Measurements from ENCODE around the gene ATP1B2. TPM values are rescaled to one million over a fixed set of nuclear protein-coding genes. Genes with fewer than 3 reads are reported as not detected.

The ATP1B2 gene
- not detected in 2 replicates for total RNA-seq

GRCh38 chr17:7650509-7651096, at the start of gene ATP1B2:
TSS of gene ATP1B2 (plus strand) at chr17:7650926. CDS start at chr17:7651519, 593 bp downstream.

DNA sequence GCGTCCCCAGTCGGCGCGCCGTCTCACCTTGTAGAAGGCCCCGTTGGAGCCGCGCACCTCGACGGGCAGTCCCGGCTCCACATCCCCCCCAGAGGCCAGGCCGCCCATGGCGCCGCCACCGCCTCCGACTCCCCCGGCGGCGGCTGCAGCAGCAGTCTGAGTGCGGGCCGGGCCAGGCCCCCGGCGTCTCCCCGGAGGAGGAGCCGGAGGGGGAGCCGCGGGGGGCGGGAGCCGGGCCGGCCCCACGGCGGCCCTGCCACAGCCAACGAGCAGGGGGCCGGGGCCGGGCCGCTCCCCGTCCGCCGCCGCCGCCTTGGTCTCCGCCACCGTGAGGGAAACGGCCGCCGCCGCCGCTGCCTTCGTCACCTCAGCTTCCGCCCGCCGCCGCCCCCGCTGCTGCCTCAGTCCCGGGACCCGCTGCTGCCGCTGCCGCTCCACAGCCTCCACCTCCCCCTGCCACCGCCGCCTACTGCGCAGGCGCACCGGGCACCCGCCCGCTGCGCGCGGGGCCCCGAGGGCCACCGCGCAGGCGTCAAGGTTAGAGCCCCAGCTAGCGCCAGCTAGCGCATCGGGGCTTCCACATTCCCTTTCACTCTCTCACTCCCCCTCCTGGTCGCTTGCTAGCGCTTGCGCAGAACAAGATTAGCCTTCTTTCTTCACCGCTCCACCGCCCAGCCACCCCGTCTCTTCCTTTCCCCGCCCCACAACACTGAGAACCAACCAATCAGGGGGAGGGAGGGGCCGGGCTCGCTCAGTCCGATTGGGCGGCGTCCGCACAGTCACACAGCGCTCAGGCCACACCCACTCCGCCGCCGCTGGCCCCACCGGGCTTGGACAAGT, 36.1 kb upstream of the ATP1B2 start, which contains the start of gene FXR2:
TSS of gene FXR2 (minus strand) at position 473 of the 840 bp plus-strand sequence. CDS start at position 108, 365 bp downstream.

DNA sequence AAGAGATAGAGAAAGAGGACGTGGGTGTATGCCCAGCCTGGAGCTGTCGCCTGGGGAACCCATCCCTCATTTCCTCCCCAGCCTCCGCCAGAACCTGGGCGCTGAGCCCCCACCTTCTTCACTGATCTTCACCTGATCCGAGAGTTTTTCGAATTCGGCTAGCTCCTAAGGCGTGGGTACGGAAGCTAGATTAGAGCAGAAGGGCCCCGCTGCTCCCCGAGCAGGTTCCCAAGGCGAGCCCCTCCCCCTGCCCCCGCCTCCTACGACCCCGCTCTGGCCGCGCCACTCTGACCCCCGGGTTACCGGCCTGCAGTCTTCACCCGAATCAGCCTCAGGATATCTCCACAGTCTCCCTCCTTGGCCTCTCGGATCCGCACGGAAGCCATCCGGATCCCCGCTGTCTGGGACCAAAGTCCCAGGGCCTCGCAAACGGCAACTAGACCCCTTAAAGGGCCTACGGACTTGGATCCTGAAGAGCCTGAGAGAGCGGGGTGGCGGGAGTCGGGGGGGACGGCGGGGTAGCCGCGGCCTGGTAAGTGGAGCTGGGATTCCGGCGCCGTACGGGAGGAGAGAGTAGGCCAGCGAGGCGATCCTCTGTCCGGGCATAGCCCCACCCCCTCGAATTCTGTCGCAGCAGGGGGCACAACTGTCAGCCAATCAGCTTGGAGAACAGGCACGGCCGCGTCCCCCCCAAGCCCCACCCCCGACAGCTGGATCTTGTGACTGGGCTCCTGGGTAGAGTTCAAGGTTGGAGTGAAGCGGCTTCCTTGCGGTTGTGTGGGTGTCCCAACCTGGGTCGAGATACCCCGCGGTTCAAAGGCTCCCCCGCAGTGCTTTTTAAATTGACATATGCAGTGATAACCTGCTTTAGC, 23.2 kb upstream of the ATP1B2 start, which contains the start of gene SAT2:
TSS of gene SAT2 (minus strand) at position 572 of the 872 bp plus-strand sequence. CDS start at position 386, 186 bp downstream.

DNA sequence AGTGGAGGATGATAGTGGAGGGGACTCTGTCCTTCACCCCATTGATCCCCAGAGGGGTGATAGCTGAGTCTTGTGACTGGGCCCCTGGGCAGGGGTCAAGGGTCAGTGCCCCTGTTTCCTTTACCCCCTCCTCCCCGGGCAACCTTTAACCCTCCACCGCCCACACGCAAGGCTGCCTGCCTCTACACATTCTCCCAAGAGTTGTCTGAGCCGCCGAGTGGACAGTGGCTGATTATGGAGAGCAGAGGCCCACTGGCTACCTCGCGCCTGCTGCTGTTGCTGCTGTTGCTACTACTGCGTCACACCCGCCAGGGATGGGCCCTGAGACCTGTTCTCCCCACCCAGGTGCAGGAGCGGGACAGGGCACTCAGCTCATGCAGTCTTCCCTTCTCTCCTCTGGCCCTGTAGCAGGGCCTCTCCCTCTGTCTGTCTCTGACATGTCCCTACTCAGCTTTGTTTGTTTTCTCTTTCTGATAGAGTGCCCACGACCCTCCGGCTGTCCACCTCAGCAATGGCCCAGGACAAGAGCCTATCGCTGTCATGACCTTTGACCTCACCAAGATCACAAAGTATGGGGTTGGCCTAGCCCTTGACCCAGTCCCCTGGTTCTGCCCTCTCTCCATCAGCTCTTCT, 20.7 kb upstream of the ATP1B2 start, which contains the start of gene SHBG:
TSS of gene SHBG (plus strand) at position 197 of the 633 bp plus-strand sequence. CDS start at position 235, 38 bp downstream.

GRCh38 chr17:7687072-7687907, 36.6 kb downstream of the ATP1B2 start, which contains the start of gene TP53:
TSS of gene TP53 (minus strand) at chr17:7687490. CDS start at chr17:7676594, 10,896 bp downstream.

GRCh38 chr17:7687908-7688807, 37.4 kb downstream of the ATP1B2 start, which contains the start of gene WRAP53:
TSS of gene WRAP53 (plus strand) at chr17:7688477. CDS start at chr17:7688649, 172 bp downstream.

GRCh38 chr17:7704601-7705268, 54.0 kb downstream of the ATP1B2 start, which contains the start of gene EFNB3:
TSS of gene EFNB3 (plus strand) at chr17:7705202. CDS start at chr17:7705599, 397 bp downstream.

Other genes starting within 250 kb of the ATP1B2 start
- gene TMEM256, start 246.8 kb upstream of the ATP1B2 start, total RNA-seq: 48.8 and 118 TPM in 2 replicates
- gene NLGN2, start 243.1 kb upstream of the ATP1B2 start, total RNA-seq: 1.3 and 7.6 TPM in 2 replicates
- not detected in 2 replicates for gene SPEM1, start 230.6 kb upstream of the ATP1B2 start, total RNA-seq
- gene SPEM2, start 225.3 kb upstream of the ATP1B2 start, total RNA-seq: not detected in 2 replicates
- not detected in 2 replicates for gene SPEM3, start 222.1 kb upstream of the ATP1B2 start, total RNA-seq
- gene TMEM102, start 215.5 kb upstream of the ATP1B2 start, total RNA-seq: 6.0 and 8.4 TPM in 2 replicates
- 0.16 and 0.50 TPM in 2 replicates for gene FGF11, start 211.4 kb upstream of the ATP1B2 start, total RNA-seq
- 7.6 and 9.4 TPM in 2 replicates for gene CHRNB1, start 205.9 kb upstream of the ATP1B2 start, total RNA-seq
- 6.3 and 14.2 TPM in 2 replicates for gene ZBTB4, start 171.3 kb upstream of the ATP1B2 start, total RNA-seq
- gene SLC35G6, start 169.5 kb upstream of the ATP1B2 start, total RNA-seq: not detected in 2 replicates
- 76.9 and 161 TPM in 2 replicates for gene POLR2A, start 166.6 kb upstream of the ATP1B2 start, total RNA-seq
- gene TNFSF12, start 101.9 kb upstream of the ATP1B2 start, total RNA-seq: 7.8 and 17.1 TPM in 2 replicates
- gene TNFSF13, start 92.2 kb upstream of the ATP1B2 start, total RNA-seq: 0.69 and 0.81 TPM in 2 replicates
- gene SENP3, start 89.0 kb upstream of the ATP1B2 start, total RNA-seq: 62.7 and 79.3 TPM in 2 replicates
- gene CD68, start 71.3 kb upstream of the ATP1B2 start, total RNA-seq: 0.65 and 1.1 TPM in 2 replicates
- 57.5 and 91.6 TPM in 2 replicates for gene MPDU1, start 67.1 kb upstream of the ATP1B2 start, total RNA-seq
- gene SOX15, start 60.8 kb upstream of the ATP1B2 start, total RNA-seq: 0.06 and 0.49 TPM in 2 replicates
- gene FXR2, start 36.0 kb upstream of the ATP1B2 start, total RNA-seq: 28.2 and 35.0 TPM in 2 replicates
- 26.4 and 27.4 TPM in 2 replicates for gene SAT2, start 23.1 kb upstream of the ATP1B2 start, total RNA-seq
- 0.38 TPM in 1 of 2 replicates, not detected in the other for gene SHBG, start 20.8 kb upstream of the ATP1B2 start, total RNA-seq
- gene TP53, start 36.6 kb downstream of the ATP1B2 start, total RNA-seq: 29.0 and 64.8 TPM in 2 replicates
- gene WRAP53, start 37.6 kb downstream of the ATP1B2 start, total RNA-seq: 8.0 and 11.8 TPM in 2 replicates
- gene EFNB3, start 54.3 kb downstream of the ATP1B2 start, total RNA-seq: 0.16 and 0.57 TPM in 2 replicates
- under 0.01 and 0.49 TPM in 2 replicates for gene DNAH2, start 66.8 kb downstream of the ATP1B2 start, total RNA-seq
- gene KDM6B, start 183.3 kb downstream of the ATP1B2 start, total RNA-seq: 2.8 and 7.6 TPM in 2 replicates
- gene TMEM88, start 204.1 kb downstream of the ATP1B2 start, total RNA-seq: 24.5 and 132 TPM in 2 replicates
- gene NAA38, start 206.6 kb downstream of the ATP1B2 start, total RNA-seq: 90.2 and 171 TPM in 2 replicates
- 9.9 and 11.8 TPM in 2 replicates for gene CYB5D1, start 207.1 kb downstream of the ATP1B2 start, total RNA-seq
- gene CHD3, start 237.9 kb downstream of the ATP1B2 start, total RNA-seq: 113 and 162 TPM in 2 replicates

All from bladder microvascular endothelial cell (primary cell).